Karpas-422 (cell line): Measurements from ENCODE around the gene MBP. TPM values are rescaled to one million over a fixed set of nuclear protein-coding genes. Genes with fewer than 3 reads are reported as not detected.

Experiments used
- DNase-seq: peaks from one replicate; pipeline ENCODE4 v3.0.0-alpha.2; 2015
- H2AFZ ChIP-seq: fragments of 200-600 bp; sonication (generic); 2 replicates; pipeline ENCODE4 v1.6.1; 2014; ENCODE audit warnings: antibody characterized with exemption, low read length, mixed read lengths
- H3K27ac ChIP-seq: fragments of 200-600 bp; sonication (generic); 2 replicates; pipeline ENCODE4 v1.5.1; 2014; ENCODE audit warnings: mild to moderate bottlenecking, low read length, moderate library complexity
- H3K27me3 ChIP-seq: fragments of 200-600 bp; sonication (generic); 2 replicates; pipeline ENCODE4 v1.6.1; 2014; ENCODE audit warnings: low read length, mixed read lengths
- H3K36me3 ChIP-seq: fragments of 200-600 bp; sonication (generic); 2 replicates; pipeline ENCODE4 v1.6.1; 2014; ENCODE audit warnings: low read length, mixed read lengths; ENCODE audit not compliant: insufficient read depth
- H3K4me1 ChIP-seq: fragments of 200-600 bp; sonication (generic); 2 replicates; pipeline ENCODE4 v1.6.1; 2014; ENCODE audit warnings: mild to moderate bottlenecking, low read length, mixed read lengths
- H3K4me2 ChIP-seq: fragments of 200-600 bp; sonication (generic); 2 replicates; pipeline ENCODE4 v1.6.1; 2014; ENCODE audit warnings: low read length, low read depth, mild to moderate bottlenecking; ENCODE audit not compliant: poor library complexity, severe bottlenecking
- H3K4me3 ChIP-seq: fragments of 200-600 bp; sonication (generic); 2 replicates; pipeline ENCODE4 v1.5.1; 2014; ENCODE audit warnings: mild to moderate bottlenecking, antibody characterized with exemption, low read length, mixed read lengths
- H3K79me2 ChIP-seq: fragments of 200-600 bp; sonication (generic); 2 replicates; pipeline ENCODE4 v1.6.1; 2014; ENCODE audit warnings: mild to moderate bottlenecking, low read length, mixed read lengths
- H3K9ac ChIP-seq: fragments of 200-600 bp; sonication (generic); 2 replicates; pipeline ENCODE4 v1.6.0; 2014; ENCODE audit warnings: low read length
- H3K9me2 ChIP-seq: fragments of 200-600 bp; sonication (generic), shearing (Covaris generic); replicated peaks from 2 replicates; pipeline ENCODE4 v1.6.0; 2014; ENCODE audit warnings: mild to moderate bottlenecking, low read length, moderate library complexity; ENCODE audit not compliant: insufficient read depth
- H3K9me3 ChIP-seq: fragments of 300-700, 200-600 bp; sonication (generic); 2 replicates; pipeline ENCODE4 v1.6.1; 2014; ENCODE audit warnings: low read length, mixed read lengths
- H4K20me1 ChIP-seq: fragments of 200-600 bp; sonication (generic); 2 replicates; pipeline ENCODE4 v1.6.1; 2014; ENCODE audit warnings: mild to moderate bottlenecking, antibody characterized with exemption, low read length, low read depth; ENCODE audit not compliant: insufficient read depth
- total RNA-seq: library from RNA; depleted of rRNA; stranded (reverse); fragments of >200 nt; shearing (Covaris generic); gene quantifications from 2 replicates; pipeline ENCODE4 v1.2.3, GENCODE V29; 2014; ENCODE audit warnings: low replicate concordance

Gene MBP
- total RNA-seq, 1 experiment from 2014 or later = 67.8 TPM

GRCh38 chr18:77133835-77134496, 1.4 kb upstream of the MBP start:
- H3K27ac ChIP-seq = no peak overlapping the region
- no peaks in the 10 kb centered on the region for H3K36me3 ChIP-seq
- no peaks in the 10 kb centered on the region for H3K9me3 ChIP-seq
- H3K79me2 ChIP-seq = peaks cover 29% of the 10 kb centered on the region
- peaks cover 48% of the 10 kb centered on the region for H3K4me1 ChIP-seq
- H2AFZ ChIP-seq = no peak overlapping the region
- H3K4me2 ChIP-seq = peak overlapping the region; percentile 96
- DNase-seq = peak; percentile 68
- no peaks in the 10 kb centered on the region for H3K27me3 ChIP-seq
- no peaks in the 10 kb centered on the region for H4K20me1 ChIP-seq
- H3K9me2 ChIP-seq = no peaks in the 10 kb centered on the region
- no peak overlapping the region for H3K4me3 ChIP-seq
- no peak overlapping the region for H3K9ac ChIP-seq

GRCh38 chr18:77133051-77133834, 660 bp upstream of the MBP start:
- H3K9me2 ChIP-seq = no peaks in the 10 kb centered on the region
- H3K79me2 ChIP-seq = peaks cover 36% of the 10 kb centered on the region
- H3K4me3 ChIP-seq = peak overlapping the region; percentile 92
- H2AFZ ChIP-seq = no peak overlapping the region
- H3K4me2 ChIP-seq = peak overlapping the region; percentile 96
- H3K9me3 ChIP-seq = no peaks in the 10 kb centered on the region
- peak overlapping the region; percentile 97 for H3K9ac ChIP-seq
- H4K20me1 ChIP-seq = no peaks in the 10 kb centered on the region
- DNase-seq = no peak
- no peak overlapping the region for H3K27ac ChIP-seq
- H3K27me3 ChIP-seq = no peaks in the 10 kb centered on the region
- peaks cover 49% of the 10 kb centered on the region for H3K4me1 ChIP-seq
- H3K36me3 ChIP-seq = no peaks in the 10 kb centered on the region

- Histone ChIP-seq H3K9me3 (no peaks in the 10 kb centered on the region), H3K36me3 (no peaks in the 10 kb centered on the region), H3K9ac (peak overlapping the region; percentile 97), H3K9me2 (no peaks in the 10 kb centered on the region), H4K20me1 (no peaks in the 10 kb centered on the region), H3K4me2 (peak overlapping the region; percentile 96), H3K27me3 (no peaks in the 10 kb centered on the region), H3K4me3 (peak overlapping the region; percentile 92), H2AFZ (peak overlapping the region; percentile 67; the same call in 1 of the 2 replicates), H3K27ac (peak overlapping the region; percentile 91), H3K79me2 (peaks cover 50% of the 10 kb centered on the region), H3K4me1 (peaks cover 63% of the 10 kb centered on the region)
- DNase-seq = peak; percentile 79
Measured at GRCh38 chr18:77131652-77132368, 773 bp downstream of the MBP start.

GRCh38 chr18:77131100-77131651, 1.4 kb downstream of the MBP start:
- H3K9ac ChIP-seq = peak overlapping the region; percentile 97
- peak overlapping the region; percentile 67; the same call in 1 of the 2 replicates for H2AFZ ChIP-seq
- peak overlapping the region; percentile 92 for H3K4me3 ChIP-seq
- H3K27me3 ChIP-seq = no peaks in the 10 kb centered on the region
- peak overlapping the region; percentile 91 for H3K27ac ChIP-seq
- no peaks in the 10 kb centered on the region for H3K36me3 ChIP-seq
- no peaks in the 10 kb centered on the region for H3K9me3 ChIP-seq
- peaks cover 70% of the 10 kb centered on the region for H3K4me1 ChIP-seq
- DNase-seq = peak; percentile 83
- peak overlapping the region; percentile 96 for H3K4me2 ChIP-seq
- H3K9me2 ChIP-seq = no peaks in the 10 kb centered on the region
- H3K79me2 ChIP-seq = peaks cover 57% of the 10 kb centered on the region
- no peaks in the 10 kb centered on the region for H4K20me1 ChIP-seq

GRCh38 chr18:77130229-77131099, 2.1 kb downstream of the MBP start:
- peak; percentile 52 for DNase-seq
- Histone ChIP-seq H3K36me3 (no peaks in the 10 kb centered on the region), H3K27ac (peak overlapping the region; percentile 91), H3K79me2 (peaks cover 64% of the 10 kb centered on the region), H3K4me1 (peaks cover 77% of the 10 kb centered on the region), H2AFZ (no peak overlapping the region), H3K4me2 (peak overlapping the region; percentile 96), H3K9me3 (no peaks in the 10 kb centered on the region), H3K4me3 (peak overlapping the region; percentile 92), H3K27me3 (no peaks in the 10 kb centered on the region), H3K9me2 (no peaks in the 10 kb centered on the region), H4K20me1 (no peaks in the 10 kb centered on the region), H3K9ac (peak overlapping the region; percentile 97)

- H2AFZ ChIP-seq = no peak overlapping the region
- peak overlapping the region; percentile 49 for H3K4me3 ChIP-seq
- H3K9ac ChIP-seq = peak overlapping the region; percentile 34
- no peaks in the 10 kb centered on the region for H4K20me1 ChIP-seq
- peaks cover 87% of the 10 kb centered on the region for H3K4me1 ChIP-seq
- peaks cover 77% of the 10 kb centered on the region for H3K79me2 ChIP-seq
- H3K9me2 ChIP-seq = no peaks in the 10 kb centered on the region
- H3K4me2 ChIP-seq = peak overlapping the region; percentile 96
- H3K9me3 ChIP-seq = no peaks in the 10 kb centered on the region
- no peaks in the 10 kb centered on the region for H3K36me3 ChIP-seq
- peak; percentile 44 for DNase-seq
- H3K27ac ChIP-seq = peak overlapping the region; percentile 91
- no peaks in the 10 kb centered on the region for H3K27me3 ChIP-seq
Measured at GRCh38 chr18:77129150-77129551, 3.4 kb downstream of the MBP start.

GRCh38 chr18:77127769-77128671, 4.6 kb downstream of the MBP start:
- H3K27me3 ChIP-seq = no peaks in the 10 kb centered on the region
- H2AFZ ChIP-seq = no peak overlapping the region; the same call in 1 of the 2 replicates
- H3K27ac ChIP-seq = peak overlapping the region; percentile 91
- peak overlapping the region; percentile 49 for H3K4me3 ChIP-seq
- H3K9me3 ChIP-seq = no peaks in the 10 kb centered on the region
- H4K20me1 ChIP-seq = no peaks in the 10 kb centered on the region
- H3K4me1 ChIP-seq = peaks cover 86% of the 10 kb centered on the region
- no peaks in the 10 kb centered on the region for H3K9me2 ChIP-seq
- peak overlapping the region; percentile 34 for H3K9ac ChIP-seq
- H3K36me3 ChIP-seq = no peaks in the 10 kb centered on the region; the same call in 1 of the 2 replicates
- peak overlapping the region; percentile 96 for H3K4me2 ChIP-seq
- peaks cover 88% of the 10 kb centered on the region for H3K79me2 ChIP-seq
- DNase-seq = peak; percentile 94
